Keratinocyte (primary cell): ENCODE measurements around the gene SLC38A6.

Source experiments
- CTCF ChIP-seq, 3 experiments: IDR thresholded peaks in 1 of 3; conservative IDR thresholded peaks in 1 of 3; optimal IDR thresholded peaks in 1 of 3; 2 replicates in 2 of 3; 3 replicates in 1 of 3; pipeline versions ENCODE3 to v1.5.1; 2011; ENCODE audit warnings: low read length in 3 of 3, mild to moderate bottlenecking in 3 of 3, moderate library complexity in 2 of 3, control low read depth in 1 of 3, inconsistent platforms in 1 of 3; ENCODE audit not compliant: insufficient read depth in 2 of 3; ENCODE audit errors: extremely low read depth in 1 of 3
- EZH2 ChIP-seq: IDR thresholded peaks from one replicate; pipeline ENCODE4 v1.6.1; 2012; ENCODE audit warnings: inconsistent platforms, mild to moderate bottlenecking, low read length, moderate library complexity

- TF ChIP-seq CTCF (optimal IDR thresholded peaks at IDR 0.05 in 1 of 3, IDR thresholded peaks at IDR 0.05 in 1 of 3, conservative IDR thresholded peaks at IDR 0.05 in 1 of 3; ENCODE audit: extremely low read depth in 1 of 3, insufficient read depth in 2 of 3, low read length in 3 of 3) (no peak), EZH2 (no peak)
These were observed 118.3 kb downstream of the SLC38A6 start for GRCh38 chr14:61099216-61099835.
